Mesenteric fat pad (tissue), 1 donor: ENCODE results near the gene TOGARAM2. TPM values are rescaled to one million over a fixed set of nuclear protein-coding genes. Genes with fewer than 3 reads are reported as not detected.

Source experiments
- DNase-seq: peaks from one replicate; pipeline ENCODE4 v3.0.0-alpha.2; 2020; ENCODE audit warnings: low spot score
- total RNA-seq: library from RNA; stranded (reverse); fragmentation: NEBNext Ultra II Directional; extraction: Animal tissue kit (Norgen Biotek cat#: 25700); gene quantifications from one replicate; pipeline ENCODE4 v1.2.1, GENCODE V29; 2021
- donor health status: DM: yes; HTN: yes; CAD: no.

TOGARAM2 gene
- total RNA-seq, 1 donor from 2014 or later, result 0.39 TPM

DNA sequence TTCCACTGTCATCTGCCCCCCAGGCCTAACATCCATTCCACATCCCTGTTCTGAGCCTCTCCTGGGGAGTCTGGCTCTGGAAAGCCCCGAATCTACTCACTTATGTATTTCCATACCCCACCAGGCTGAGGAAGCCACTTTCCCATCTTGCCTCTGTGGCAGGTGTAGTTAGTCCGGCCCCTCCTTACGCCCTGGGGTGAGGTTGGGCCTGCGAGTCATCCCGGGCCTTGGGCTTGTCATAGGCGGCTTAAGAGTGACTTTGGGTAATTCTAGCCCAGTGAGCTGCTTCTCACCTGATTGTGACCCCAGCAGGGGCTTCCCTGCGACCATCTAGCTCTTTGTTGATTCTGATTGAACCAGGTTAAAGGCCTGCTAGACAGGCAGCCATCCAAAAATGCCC lies 72.1 kb downstream of the TOGARAM2 start:
- no peak for DNase-seq

DNA sequence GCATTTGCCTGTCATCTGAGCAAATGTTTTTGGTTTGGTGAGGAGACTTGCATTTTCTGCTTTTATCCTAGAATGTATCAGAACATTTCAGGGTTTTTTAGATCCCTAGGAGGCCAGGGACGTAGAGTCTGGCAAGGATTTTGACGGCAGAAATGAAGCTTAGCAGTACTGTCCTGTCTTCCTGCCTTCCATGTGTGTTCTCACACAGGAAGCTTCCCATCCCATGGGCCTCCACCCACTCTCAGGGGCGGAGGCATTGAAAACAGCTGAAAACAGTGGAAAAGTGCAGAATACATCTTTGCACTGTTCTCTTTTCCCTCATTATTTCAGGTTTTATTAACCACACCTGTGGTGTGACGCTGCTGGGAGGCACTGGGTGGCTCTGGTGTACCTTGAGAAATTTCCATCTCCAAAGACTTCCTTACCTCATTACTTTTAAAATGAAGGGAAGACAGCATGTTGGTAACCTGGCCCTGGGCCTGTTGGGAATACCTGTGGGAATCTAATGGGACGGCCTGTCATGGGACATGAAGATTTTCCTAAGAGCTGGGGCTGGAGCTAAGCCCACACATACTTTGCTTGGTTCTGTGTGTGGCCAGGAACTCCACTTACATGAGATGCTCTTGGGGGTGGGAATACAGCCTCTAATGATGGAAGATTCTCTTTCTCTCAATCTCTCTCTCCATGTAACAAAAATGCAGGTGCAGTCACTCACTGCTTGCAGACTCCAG lies 72.7 kb downstream of the TOGARAM2 start:
- DNase-seq, result no peak

DNA sequence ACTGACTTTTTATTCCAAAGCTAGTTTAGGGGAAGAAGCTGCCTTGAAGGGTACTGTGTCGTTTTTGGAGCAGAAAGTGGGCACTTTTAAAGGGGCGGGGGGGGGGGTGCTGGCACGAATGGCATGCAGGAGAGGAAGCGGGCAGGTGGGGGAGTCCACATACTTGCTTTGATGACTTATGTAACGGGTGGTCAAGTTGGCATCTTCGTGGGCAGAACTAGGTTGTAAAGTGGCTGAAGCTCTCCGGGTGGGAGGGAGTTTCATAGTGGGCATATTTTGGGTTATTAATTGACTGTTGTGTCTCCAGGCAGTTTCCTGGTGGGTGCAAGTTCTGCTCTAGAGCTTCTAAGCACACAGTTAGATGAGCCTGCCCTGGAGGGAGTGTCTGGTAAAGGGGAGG lies 73.3 kb downstream of the TOGARAM2 start:
- no peak for DNase-seq

GRCh38 chr2:29055601-29056000 lies 74.5 kb downstream of the TOGARAM2 start:
- DNase-seq, result no peak

DNA sequence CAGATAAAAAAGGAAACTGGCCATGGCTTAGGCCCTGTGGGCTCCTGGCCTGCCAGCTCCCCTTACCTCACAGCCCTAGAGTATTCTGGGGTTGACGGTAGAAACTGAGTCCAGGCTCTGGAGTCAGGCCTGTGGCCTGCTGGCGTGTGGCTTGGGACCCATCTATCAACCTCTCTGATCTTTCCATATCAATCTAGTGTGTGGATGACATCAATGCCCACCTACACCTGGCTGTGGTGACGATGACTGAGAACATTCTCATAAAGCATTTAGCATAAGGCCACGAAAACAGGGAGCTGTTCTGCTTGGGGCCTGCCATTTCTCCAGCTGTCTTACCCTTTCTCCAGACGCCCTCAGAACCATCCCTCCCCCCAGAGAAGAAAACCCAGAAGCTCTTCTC lies 75.4 kb downstream of the TOGARAM2 start:
- DNase-seq, result no peak

DNA sequence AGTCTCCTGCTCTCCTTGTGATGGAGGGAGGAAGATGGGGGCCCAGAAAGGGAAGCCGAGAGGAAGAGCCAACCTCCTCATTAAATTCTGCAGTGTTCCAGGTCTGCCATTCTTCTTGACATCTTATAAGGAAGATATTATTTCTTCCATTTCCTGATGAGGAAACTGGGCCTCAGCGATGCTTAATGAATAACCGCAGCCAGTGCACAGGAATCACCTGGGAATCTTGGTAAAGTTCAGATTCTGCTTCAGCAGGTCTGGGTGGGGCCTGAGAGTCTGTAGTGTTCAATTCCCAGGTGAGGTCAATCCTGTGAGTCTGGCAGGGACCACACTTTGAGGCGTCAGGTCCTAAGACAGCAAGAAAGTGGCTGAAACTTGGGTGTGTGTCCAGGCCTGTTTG lies 75.9 kb downstream of the TOGARAM2 start:
- peak; percentile 37 for DNase-seq

- DNase-seq, result no peak
Measured at GRCh38 chr2:29059624-29060023, 78.5 kb downstream of the TOGARAM2 start.

GRCh38 chr2:29060441-29060840 lies 79.3 kb downstream of the TOGARAM2 start:
- no peak for DNase-seq

- no peak for DNase-seq
Measured at GRCh38 chr2:29061176-29061575, 80.1 kb downstream of the TOGARAM2 start.

GRCh38 chr2:29061616-29062015 lies 80.5 kb downstream of the TOGARAM2 start:
- DNase-seq, result no peak

GRCh38 chr2:29062371-29062770 lies 81.3 kb downstream of the TOGARAM2 start:
- DNase-seq, result no peak

- no peak for DNase-seq
Measured at GRCh38 chr2:29063056-29063455, 82.0 kb downstream of the TOGARAM2 start.

DNA sequence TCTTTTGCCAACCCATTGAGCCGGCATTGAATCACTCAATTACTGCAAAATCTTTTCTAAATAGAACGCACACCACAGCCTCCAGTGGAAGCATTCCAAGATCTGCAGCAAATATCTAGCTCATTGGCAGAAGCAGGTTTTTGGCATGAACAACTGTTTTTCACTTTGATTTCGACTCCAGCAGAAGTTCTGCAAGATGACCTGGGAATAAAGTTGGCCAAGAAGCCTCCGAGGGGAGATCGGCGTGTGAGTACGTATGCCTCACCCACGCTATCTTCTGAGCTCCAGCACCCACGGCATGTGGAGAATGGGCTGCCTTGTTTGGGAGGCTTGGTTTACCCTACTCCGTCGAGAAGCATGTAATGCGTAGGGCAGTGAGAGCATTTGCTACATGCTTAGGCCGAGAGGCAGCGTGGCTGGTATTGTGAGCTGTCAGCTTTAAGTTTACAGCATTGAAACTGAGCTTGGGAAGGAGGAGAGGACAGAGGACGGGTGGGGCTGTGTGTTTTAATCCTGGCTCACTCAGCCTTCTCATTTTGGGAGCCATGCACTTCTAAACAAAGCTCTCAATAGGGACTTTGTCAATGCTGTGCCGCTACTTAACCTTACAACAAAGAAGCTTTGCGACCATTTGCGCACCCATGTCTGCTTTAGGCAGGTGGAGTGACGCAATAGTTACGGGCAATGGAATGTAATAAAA lies 82.7 kb downstream of the TOGARAM2 start:
- DNase-seq, result no peak

DNA sequence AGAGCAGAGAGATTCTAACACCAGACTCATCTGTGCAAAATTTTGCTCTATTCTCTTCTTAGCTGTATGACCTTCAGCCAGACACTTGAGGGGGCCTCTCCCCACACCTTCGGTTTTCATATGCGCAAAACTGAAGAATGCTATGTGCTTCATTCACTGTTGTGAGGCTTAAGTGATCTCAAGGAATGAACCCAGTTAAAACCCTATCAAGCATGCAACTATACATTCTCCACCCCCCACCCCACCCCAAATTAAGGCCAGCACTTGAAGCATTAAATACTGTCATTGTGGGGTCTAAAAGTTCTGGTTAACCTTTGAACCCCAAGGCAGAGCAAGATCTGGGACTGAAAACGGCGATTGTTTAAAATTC lies 83.2 kb downstream of the TOGARAM2 start:
- no peak for DNase-seq

DNA sequence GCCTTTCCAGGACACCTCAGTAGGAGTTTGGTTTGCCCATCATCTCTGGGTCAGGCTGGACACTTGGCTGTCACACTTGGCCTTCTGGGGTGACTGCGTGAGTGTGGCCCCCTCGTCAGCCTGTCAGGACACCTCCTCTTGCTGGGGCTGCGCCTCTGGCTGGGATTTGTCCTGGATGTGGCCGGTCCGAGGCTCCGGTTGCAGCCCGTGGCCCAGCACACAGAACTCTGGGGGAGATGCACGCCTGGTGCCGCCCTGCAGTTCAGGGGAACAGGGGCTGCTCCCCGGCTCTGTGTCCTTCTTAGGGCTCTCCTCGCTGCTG lies 83.6 kb downstream of the TOGARAM2 start:
- DNase-seq, result no peak

GRCh38 chr2:29065068-29065811 lies 84.1 kb downstream of the TOGARAM2 start:
- no peak for DNase-seq

DNA sequence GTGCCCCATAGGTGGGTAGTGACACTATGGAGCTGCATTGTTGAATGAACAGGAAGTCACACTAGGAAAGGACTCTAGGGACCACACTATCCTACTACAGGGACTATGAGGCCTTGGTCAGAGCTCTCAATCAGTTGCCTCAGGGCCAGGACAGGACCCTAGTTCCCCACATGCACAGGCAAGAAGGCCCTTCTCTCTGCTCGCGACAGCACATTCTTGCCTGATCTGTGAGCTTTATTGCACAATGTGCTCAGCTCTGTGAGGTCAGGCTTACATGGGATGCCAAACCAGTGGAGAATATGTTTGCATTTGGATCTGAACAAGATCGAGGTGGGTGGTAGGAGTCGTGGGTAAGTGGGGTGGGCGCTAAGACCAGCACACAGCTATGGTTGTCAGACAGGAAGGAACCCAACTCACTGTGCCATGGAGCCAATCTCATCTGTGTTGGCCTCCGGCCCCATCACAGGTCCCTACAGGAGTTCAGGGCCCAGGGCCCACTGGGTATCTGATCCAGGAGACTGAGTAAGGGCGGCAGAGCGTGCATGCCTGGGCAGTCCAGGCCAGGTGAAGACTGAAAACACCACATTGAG lies 85.3 kb downstream of the TOGARAM2 start:
- DNase-seq, result no peak

- no peak for DNase-seq
Measured at GRCh38 chr2:29066997-29067605, 86.0 kb downstream of the TOGARAM2 start.

- no peak for DNase-seq
Measured at GRCh38 chr2:29068513-29068912, 87.4 kb downstream of the TOGARAM2 start.

- no peak for DNase-seq
Measured at GRCh38 chr2:29070526-29070925, 89.4 kb downstream of the TOGARAM2 start.
